Fibroblast of upper back skin (primary cell): ENCODE measurements around the gene CHKB.
"Not testable (repeated sequence)": the region's sequence is repeated elsewhere in the genome, so short reads cannot be mapped to it uniquely, and the experiment has no call there.

Source experiments
- DNase-seq: peaks from one replicate; pipeline ENCODE4 v3.0.0-alpha.2; 2013

Gene CHKB, protein sequence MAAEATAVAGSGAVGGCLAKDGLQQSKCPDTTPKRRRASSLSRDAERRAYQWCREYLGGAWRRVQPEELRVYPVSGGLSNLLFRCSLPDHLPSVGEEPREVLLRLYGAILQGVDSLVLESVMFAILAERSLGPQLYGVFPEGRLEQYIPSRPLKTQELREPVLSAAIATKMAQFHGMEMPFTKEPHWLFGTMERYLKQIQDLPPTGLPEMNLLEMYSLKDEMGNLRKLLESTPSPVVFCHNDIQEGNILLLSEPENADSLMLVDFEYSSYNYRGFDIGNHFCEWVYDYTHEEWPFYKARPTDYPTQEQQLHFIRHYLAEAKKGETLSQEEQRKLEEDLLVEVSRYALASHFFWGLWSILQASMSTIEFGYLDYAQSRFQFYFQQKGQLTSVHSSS

GRCh38 chr22:50582493-50583293 is at the start of gene CHKB:
CHKB (minus strand) TSS chr22:50582849; CDS start chr22:50582781, 68 bp downstream.
- peak; percentile 97 for DNase-seq

GRCh38 chr22:50630376-50630775 is 47.7 kb upstream of the CHKB start:
- no peak for DNase-seq

DNA sequence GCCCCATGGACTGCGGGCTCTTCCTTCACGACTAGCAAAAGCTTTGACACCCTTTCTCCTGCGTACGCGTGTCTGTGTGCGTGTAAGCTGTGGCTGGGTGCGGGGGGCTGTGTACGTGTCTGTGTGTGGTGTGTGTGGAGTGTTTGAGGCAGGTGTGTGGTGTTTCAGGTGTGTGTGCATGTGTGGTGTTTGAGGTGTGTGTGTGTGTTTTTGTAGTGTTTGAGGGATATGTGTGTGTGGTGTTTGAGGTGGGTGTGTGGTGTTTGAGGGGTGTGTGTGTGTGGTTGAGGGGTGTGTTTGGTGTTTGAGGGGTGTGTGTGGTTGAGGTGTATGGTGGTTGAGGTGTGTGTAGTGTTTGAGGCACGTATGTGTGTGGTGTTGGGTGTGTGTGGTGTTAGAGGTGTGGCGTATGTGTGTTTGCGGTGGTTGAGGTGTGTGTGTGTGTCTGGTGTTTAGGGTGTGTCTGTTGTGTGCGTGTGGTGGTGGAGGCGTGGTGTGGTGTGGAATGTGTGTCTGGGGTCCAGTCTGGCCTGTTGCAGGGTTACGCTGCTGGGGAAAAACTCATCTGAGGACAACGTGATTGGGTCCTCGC is 46.0 kb upstream of the CHKB start:
- no peak for DNase-seq

GRCh38 chr22:50627642-50628542 is 45.2 kb upstream of the CHKB start, which contains the start of gene ARSA:
ARSA (minus strand) TSS chr22:50628152; CDS start chr22:50627779, 373 bp downstream.
- DNase-seq: peak; percentile 80

GRCh38 chr22:50626850-50627641 is 44.4 kb upstream of the CHKB start:
- no peak for DNase-seq

DNA sequence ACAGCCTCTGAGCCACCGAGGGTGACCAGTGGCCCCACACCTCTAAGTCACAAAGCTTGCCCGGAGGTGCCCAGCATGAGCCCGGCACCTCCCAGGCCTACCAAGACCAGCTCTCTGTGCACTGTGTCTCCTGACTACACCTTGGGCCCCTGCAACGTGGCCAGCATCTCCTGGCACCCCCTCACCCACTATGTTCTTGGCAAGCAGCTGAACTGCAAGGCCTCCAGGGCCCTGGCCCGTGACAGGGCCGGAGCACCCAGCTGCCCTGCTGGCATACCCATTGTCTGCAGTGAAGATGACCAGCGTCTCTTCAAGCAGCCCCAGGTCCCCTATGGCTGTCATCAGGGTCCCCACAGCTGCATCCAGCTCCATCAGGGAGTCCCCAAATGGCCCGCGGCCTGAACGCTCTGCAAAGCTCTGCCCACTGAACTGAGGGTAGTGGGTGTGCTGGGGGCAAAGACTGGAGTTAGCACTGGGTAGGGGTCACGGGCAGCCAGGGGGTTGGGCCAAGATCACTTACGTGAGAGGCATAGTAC is 43.7 kb upstream of the CHKB start:
- no peak for DNase-seq

DNA sequence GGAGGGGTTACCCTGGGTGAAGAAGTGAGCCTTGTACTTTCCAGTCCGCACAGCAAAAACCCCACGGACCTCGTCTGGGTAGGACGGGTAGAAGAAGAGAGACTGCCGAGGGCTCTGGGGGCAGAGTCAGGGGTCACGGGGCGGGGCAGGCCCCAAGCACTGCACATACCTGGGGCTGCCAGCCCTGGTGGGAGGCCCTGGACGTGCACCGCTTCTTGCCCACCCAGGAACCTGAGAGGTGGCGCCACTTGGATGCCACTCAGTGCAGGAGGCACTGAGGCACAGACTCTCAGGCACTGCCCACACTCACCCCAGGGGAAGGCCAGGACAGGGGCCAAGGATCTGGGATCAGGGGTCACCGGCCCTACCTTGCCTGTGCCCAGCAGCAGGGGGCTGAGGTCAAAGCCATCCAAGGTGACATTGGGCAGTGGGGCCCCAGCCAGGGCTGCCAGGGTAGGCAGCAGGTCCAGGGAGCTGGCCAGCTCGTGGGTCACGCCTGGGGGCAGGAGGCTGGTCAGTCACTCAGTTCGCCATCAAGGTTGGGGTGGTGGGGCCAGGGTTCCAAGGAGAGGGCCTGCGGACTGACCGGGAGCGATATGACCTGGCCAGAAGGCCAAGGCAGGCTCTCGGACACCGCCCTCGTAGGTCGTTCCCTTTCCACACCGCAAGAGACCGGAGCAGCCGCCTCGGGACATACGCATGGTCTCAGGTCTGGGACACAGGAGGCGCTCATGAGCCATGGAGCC is 43.1 kb upstream of the CHKB start:
- DNase-seq: no peak

- no peak for DNase-seq
Measured at GRCh38 chr22:50625131-50625567, 42.5 kb upstream of the CHKB start.

DNA sequence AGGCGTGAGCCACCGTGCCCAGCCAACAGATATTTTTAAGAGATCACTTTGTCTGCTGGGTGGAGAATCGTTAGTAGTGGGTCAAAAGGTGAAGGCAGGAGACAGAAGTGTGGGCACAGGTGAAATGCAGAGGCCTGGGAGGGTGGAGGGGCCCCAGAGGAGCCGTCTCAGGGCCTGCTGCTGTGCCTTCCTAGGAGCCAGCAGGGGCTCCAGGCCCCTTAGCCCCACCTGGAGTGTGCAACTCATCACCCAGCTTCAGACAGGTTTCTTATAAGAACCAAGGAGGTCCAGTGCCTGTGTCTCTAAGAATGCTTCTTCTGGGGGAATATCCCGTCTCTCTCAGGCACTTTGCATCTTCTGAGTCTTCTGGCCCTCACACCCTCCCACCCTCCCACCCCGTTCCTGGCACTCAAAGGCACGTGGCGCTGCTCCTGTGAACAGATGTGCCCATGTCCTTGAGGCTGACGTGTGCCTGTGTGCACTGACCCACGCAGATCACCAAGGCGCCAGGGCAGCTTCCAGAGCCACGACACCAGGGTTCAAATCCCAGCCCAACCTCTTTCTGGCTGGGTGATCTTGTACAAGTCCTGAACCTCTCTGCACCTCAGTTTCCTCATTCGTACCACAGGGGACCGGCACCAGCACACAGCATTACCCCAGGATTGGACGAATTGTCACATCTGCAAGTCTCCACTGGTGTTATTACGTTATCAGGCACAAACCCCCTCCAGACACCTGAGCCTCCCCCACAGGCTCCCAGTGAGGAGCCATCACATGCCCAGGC is 41.9 kb upstream of the CHKB start:
- DNase-seq: no peak

DNA sequence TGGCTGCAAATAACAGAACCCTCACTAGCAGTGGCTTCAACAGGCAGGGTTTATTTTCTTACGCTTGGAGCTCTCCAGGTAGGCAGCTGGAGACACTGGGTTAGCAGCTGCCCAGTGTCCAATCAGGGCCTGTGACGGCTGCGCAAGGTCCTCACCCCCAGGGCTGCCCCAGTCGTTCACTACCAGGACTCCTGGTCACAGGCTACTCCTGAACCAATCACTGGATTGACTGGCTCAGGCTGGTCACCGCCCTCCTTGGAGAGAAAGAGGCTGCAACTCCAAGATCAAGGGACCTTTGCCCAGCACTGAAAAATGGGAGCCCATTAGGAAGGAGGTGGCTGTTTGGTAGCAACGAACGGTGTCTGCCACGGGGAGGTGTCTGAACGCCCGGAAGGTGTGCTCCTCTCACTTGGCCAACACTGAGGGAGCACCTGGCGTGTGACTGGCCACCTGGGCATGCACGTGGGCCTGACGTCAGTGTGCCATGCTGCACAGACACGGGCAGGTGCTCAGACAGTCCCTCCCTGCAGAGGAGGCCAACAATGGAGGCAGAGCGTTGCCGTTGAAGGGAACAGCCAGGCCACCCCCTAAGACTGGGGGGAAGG is 40.2 kb upstream of the CHKB start:
- no peak for DNase-seq

DNA sequence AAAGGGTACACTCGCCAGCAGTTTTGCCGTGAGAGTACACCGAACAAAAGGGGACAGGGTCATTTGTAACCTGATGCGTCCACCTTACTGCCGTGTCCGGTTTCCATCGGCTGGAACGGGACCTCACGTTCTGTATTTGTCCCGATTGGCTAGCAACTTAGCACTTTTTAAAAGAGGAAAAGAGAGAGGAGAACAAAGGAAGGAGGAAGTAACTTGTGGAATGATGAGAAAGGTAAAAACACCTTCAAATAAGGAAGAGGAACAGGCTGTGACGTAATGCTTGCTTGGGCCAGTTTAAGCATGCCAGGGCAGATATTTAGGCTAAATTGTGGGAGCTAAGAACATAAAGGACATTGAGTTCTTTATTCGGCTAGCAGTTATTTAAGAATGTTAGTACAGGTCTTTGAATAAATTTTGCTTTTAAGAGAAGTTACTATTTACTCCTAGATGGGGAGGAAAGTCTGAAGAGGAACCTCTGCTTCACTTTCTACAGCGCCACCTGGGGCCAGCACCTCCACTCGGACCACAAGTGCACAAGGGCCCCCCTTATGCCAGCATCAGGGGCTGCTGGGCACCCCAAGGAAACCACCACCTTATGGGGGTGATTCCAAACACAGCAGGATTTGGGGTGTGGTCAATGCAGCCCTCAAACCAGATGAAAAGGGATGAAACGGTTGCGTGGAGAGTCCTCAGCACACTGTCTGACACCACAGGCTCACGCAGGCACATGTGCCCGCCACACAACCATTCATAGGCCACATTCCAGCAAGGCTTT is 39.5 kb upstream of the CHKB start:
- DNase-seq: no peak

GRCh38 chr22:50621356-50621880 is 38.8 kb upstream of the CHKB start:
- no peak for DNase-seq

DNA sequence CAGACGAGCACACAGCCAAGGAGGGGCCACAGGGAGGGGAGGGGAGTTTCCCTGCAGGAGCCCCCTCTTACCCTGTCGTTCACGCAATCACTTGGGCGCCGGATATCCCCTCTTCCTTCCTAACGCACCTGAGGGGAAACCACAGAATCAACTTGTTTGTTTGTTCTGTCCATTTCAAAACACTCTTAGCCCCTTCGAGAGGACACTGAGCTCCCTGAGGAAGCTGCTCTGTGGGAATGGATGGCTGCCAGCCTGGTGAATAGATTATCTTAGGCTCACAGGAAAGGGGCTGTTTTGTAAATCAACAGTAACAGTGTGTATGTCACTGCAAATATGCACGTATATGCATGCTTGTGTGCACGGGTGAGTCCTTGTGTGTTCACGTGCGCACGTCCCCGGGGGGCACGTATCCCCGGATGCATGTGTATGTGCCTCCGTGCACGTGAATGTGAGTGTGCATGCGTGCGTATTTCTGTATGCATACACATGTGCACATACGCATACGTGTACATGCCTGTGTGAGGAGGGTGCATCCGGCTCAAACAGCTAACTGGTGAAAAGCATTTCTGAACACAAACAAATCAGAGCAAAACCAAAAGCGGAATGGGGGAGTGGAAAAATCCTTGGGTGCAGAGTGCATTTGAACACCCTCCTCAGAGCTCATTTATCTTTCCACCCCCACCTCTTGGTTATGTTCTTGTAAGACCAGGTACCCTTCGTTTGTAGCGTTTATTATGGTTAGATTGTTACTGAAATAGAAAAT is 38.1 kb upstream of the CHKB start:
- DNase-seq: no peak

GRCh38 chr22:50614296-50614695 is 31.6 kb upstream of the CHKB start:
- not testable (repeated sequence) for DNase-seq

- DNase-seq: no peak
Measured at GRCh38 chr22:50613291-50613981, 30.8 kb upstream of the CHKB start.

DNA sequence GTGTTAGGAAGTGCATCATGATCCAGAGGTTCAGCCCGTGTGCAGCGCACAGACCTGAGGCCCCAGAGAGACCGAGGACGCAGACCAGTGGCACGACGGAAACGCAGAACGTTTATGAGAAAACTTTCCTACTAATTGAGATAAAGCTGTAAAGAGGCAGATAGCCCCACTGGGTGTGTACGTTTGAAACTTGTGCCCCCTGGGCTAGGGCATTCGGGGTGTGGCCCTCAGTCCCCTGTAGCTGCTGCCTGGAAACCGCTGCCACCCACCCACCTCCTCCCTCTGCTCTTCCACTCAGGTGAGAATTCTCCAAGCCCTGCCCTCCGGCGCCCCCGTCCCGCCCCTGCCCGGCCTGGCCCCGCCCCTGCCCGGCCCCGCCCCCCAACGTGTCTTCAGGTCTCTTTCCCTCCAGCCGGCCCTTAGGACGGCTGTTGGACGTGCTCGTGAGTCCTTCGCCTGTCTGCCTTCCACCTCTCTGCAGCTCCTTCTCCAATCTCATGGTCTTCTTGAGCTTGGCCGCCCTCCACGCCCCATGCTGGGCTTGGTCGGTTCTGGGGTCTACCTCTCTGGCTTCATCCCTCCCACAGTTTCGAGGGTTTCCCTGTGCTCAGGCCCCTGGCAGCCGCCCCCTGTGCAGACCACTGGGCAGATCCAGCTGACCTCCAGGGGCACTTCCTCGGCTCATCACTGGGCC is 30.0 kb upstream of the CHKB start:
- no peak for DNase-seq
